CD14-positive monocyte (primary cell): Measurements from ENCODE around the gene BRD8. TPM values are rescaled to one million over a fixed set of nuclear protein-coding genes. Genes with fewer than 3 reads are reported as not detected.
"Not testable (repeated sequence)": the region's sequence is repeated elsewhere in the genome, so short reads cannot be mapped to it uniquely, and the experiment has no call there.

ENCODE experiments used
- DNase-seq, 3 donors: peaks; one replicate each; pipeline ENCODE4 v3.0.0-alpha.2; 2011 to 2022
- H2AFZ ChIP-seq: 2 replicates; pipeline ENCODE4 v1.6.0; 2012; ENCODE audit warnings: mild to moderate bottlenecking, low read depth, low read length, inconsistent platforms; ENCODE audit not compliant: insufficient read depth, poor library complexity, severe bottlenecking
- H3K27ac ChIP-seq, 2 donors: 1 replicate in 1 of 2; 2 replicates in 1 of 2; pipeline ENCODE4 v1.5.1; 2012 to 2013; ENCODE audit warnings: low read length in 2 of 2, control low read depth in 1 of 2, inconsistent platforms in 1 of 2, low read depth in 1 of 2, mild to moderate bottlenecking in 1 of 2
- H3K27me3 ChIP-seq, 2 donors: one replicate each; pipeline versions ENCODE4 v1.6.0 to v1.6.1; 2011 to 2013; ENCODE audit warnings: low read length in 2 of 2; ENCODE audit not compliant: control insufficient read depth in 2 of 2, insufficient read depth in 2 of 2
- H3K36me3 ChIP-seq, 2 donors: replicated peaks in 1 of 2; 1 replicate in 1 of 2; 2 replicates in 1 of 2; pipeline versions ENCODE4 v1.5.1 to v1.6.1; 2012 to 2013; ENCODE audit warnings: low read length in 2 of 2, control low read depth in 1 of 2, inconsistent platforms in 1 of 2, mild to moderate bottlenecking in 1 of 2; ENCODE audit not compliant: insufficient read depth in 2 of 2, control insufficient read depth in 1 of 2
- H3K4me1 ChIP-seq, 2 donors: 1 replicate in 1 of 2; 2 replicates in 1 of 2; pipeline versions ENCODE4 v1.5.1 to v1.6.1; 2012 to 2013; ENCODE audit warnings: low read length in 2 of 2, control low read depth in 1 of 2, inconsistent platforms in 1 of 2, mild to moderate bottlenecking in 1 of 2, moderate library complexity in 1 of 2; ENCODE audit not compliant: insufficient read depth in 2 of 2, control insufficient read depth in 1 of 2
- H3K4me2 ChIP-seq: replicated peaks from 2 replicates; pipeline ENCODE3; 2012; ENCODE audit warnings: low read length, moderate library complexity, mild to moderate bottlenecking; ENCODE audit not compliant: poor library complexity, severe bottlenecking; ENCODE audit errors: extremely low read depth
- H3K4me3 ChIP-seq, 3 experiments: fragments of 200-600 bp in 1 of 3; sonication (generic) in 1 of 3; replicated peaks in 1 of 3; 1 replicate in 2 of 3; 2 replicates in 1 of 3; pipeline ENCODE4 v1.5.1; 2011 to 2013; ENCODE audit warnings: low read length in 3 of 3, mild to moderate bottlenecking in 3 of 3, control low read depth in 2 of 3, low read depth in 2 of 3, inconsistent platforms in 1 of 3, moderate library complexity in 1 of 3
- H3K79me2 ChIP-seq: 2 replicates; pipeline ENCODE4 v1.6.0; 2012; ENCODE audit warnings: mild to moderate bottlenecking, control low read depth, inconsistent platforms, low read length, moderate library complexity; ENCODE audit not compliant: insufficient read depth
- H3K9ac ChIP-seq: 2 replicates; pipeline ENCODE4 v1.6.0; 2017; ENCODE audit warnings: low read length, mild to moderate bottlenecking; ENCODE audit not compliant: insufficient read depth, poor library complexity, severe bottlenecking
- H3K9me3 ChIP-seq, 2 donors: replicated peaks in 1 of 2; 1 replicate in 1 of 2; 2 replicates in 1 of 2; pipeline versions ENCODE4 v1.5.1 to v1.6.1; 2012 to 2013; ENCODE audit warnings: low read length in 2 of 2, control low read depth in 1 of 2; ENCODE audit not compliant: control insufficient read depth in 1 of 2, insufficient read depth in 1 of 2
- H4K20me1 ChIP-seq: 2 replicates; pipeline ENCODE4 v1.6.0; 2012; ENCODE audit warnings: mild to moderate bottlenecking, low read length, control low read depth, moderate library complexity; ENCODE audit not compliant: insufficient read depth
- H3K27ac Mint-ChIP-seq, 7 donors: one replicate each; pipeline ENCODE4 v1.8.0; 2020; ENCODE audit warnings: mild to moderate bottlenecking in 7 of 7, mixed read lengths in 7 of 7, moderate library complexity in 6 of 7, inconsistent platforms in 2 of 7
- H3K27me3 Mint-ChIP-seq, 3 donors: one replicate each; pipeline ENCODE4 v1.8.0; 2021 to 2022; ENCODE audit warnings: low read depth in 3 of 3, mild to moderate bottlenecking in 3 of 3, mixed read lengths in 3 of 3, moderate library complexity in 3 of 3, inconsistent platforms in 1 of 3
- H3K36me3 Mint-ChIP-seq, 2 donors: one replicate each; pipeline ENCODE4 v1.8.0; 2020; ENCODE audit warnings: mixed read lengths in 2 of 2, inconsistent platforms in 1 of 2, mild to moderate bottlenecking in 1 of 2
- H3K4me1 Mint-ChIP-seq: one replicate; pipeline ENCODE4 v1.8.0; 2020; ENCODE audit warnings: mild to moderate bottlenecking, mixed read lengths
- H3K4me3 Mint-ChIP-seq, 2 donors: one replicate each; pipeline ENCODE4 v1.8.0; 2020; ENCODE audit warnings: mild to moderate bottlenecking in 2 of 2, mixed read lengths in 2 of 2, moderate library complexity in 1 of 2
- H3K9me3 Mint-ChIP-seq, 7 donors: one replicate each; pipeline ENCODE4 v1.8.0; 2020 to 2022; ENCODE audit warnings: mixed read lengths in 7 of 7, mild to moderate bottlenecking in 6 of 7, moderate library complexity in 6 of 7, inconsistent platforms in 2 of 7
- WGBS: methylation state at CpG from one replicate; pipeline ENCODE4 v1.1.5; 2013; ENCODE audit warnings: missing lambda C conversion rate; ENCODE audit not compliant: insufficient coverage; 5-methylcytosine and 5-hydroxymethylcytosine counted together
- intact Hi-C, 2 donors: fragments of 100-400 bp; cut with micrococcal nuclease; formaldehyde crosslinking; loops; one replicate each; pipeline versions ENCODE4 v1.15.0 to v1.15.1; 2023
- polyA plus RNA-seq, 3 donors: library from polyadenylated mRNA; depleted of rRNA in 1 of 3; unstranded in 2 of 3; stranded (reverse) in 1 of 3; fragments of 300-500 nt in 2 of 3; fragments of >200 nt in 1 of 3; fragmentation: Illumina TruSeq in 2 of 3; gene quantifications; 1 replicate in 2 of 3; 2 replicates in 1 of 3; pipeline ENCODE4 v1.2.3, GENCODE V29; 2012 to 2021
- TF ChIP-seq, protein P1 (sequence below): fragments of 200-600 bp; IDR thresholded peaks from one replicate; pipeline ENCODE4 v1.8.0; 2022; ENCODE audit warnings: antibody characterized with exemption, mild to moderate bottlenecking

Gene BRD8
- polyA plus RNA-seq, 3 donors, result 9.8 to 19.6 (median 17.6) TPM

DNA sequence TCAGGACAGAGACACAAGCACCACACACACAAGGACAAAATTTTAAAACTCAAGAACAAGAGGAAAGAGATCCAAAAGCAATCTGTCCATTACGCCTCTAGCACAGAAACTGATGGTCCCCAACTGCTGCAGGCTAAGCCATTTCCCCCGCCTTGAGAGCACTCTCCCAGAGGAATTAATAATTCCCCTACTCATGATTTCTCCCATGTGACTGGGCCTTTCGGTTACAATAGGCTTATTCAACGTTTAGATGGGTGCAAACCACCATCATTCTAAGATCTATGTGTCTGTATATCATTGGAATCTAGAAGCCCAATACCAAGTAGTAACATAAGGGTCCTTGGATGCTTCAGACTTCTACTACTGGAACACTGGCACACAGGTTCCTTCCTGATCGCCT, 18.8 kb downstream of the BRD8 start:
- Mint-ChIP-seq H3K36me3 (peaks cover 78 to 91% of the 10 kb centered on the region in 2 donors), H3K27me3 (no peaks in the 10 kb centered on the region), H3K4me3 (no peak overlapping the region), H3K4me1 (no peaks in the 10 kb centered on the region), H3K9me3 (no peaks in the 10 kb centered on the region), H3K27ac (no peak overlapping the region)
- no peaks in the 10 kb centered on the region for H4K20me1 ChIP-seq
- no peaks in the 10 kb centered on the region for H3K4me1 ChIP-seq
- no peaks in the 10 kb centered on the region for H3K79me2 ChIP-seq
- H3K4me2 ChIP-seq, result no peak overlapping the region
- no peak overlapping the region for H3K4me3 ChIP-seq
- no peak overlapping the region for H3K27ac ChIP-seq
- peaks cover 83 to 88% of the 10 kb centered on the region in 2 donors for H3K36me3 ChIP-seq
- no peak overlapping the region for H2AFZ ChIP-seq
- no peaks in the 10 kb centered on the region for H3K9me3 ChIP-seq
- no peak for DNase-seq
- no peaks in the 10 kb centered on the region for H3K27me3 ChIP-seq
- H3K9ac ChIP-seq, result no peak overlapping the region
- TF ChIP-seq, protein P1, sequence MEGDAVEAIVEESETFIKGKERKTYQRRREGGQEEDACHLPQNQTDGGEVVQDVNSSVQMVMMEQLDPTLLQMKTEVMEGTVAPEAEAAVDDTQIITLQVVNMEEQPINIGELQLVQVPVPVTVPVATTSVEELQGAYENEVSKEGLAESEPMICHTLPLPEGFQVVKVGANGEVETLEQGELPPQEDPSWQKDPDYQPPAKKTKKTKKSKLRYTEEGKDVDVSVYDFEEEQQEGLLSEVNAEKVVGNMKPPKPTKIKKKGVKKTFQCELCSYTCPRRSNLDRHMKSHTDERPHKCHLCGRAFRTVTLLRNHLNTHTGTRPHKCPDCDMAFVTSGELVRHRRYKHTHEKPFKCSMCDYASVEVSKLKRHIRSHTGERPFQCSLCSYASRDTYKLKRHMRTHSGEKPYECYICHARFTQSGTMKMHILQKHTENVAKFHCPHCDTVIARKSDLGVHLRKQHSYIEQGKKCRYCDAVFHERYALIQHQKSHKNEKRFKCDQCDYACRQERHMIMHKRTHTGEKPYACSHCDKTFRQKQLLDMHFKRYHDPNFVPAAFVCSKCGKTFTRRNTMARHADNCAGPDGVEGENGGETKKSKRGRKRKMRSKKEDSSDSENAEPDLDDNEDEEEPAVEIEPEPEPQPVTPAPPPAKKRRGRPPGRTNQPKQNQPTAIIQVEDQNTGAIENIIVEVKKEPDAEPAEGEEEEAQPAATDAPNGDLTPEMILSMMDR, result no peak
- intact Hi-C loops, result no loop called here
- 100% methylated on average over 2 of the region's 5 CpGs for WGBS

DNA sequence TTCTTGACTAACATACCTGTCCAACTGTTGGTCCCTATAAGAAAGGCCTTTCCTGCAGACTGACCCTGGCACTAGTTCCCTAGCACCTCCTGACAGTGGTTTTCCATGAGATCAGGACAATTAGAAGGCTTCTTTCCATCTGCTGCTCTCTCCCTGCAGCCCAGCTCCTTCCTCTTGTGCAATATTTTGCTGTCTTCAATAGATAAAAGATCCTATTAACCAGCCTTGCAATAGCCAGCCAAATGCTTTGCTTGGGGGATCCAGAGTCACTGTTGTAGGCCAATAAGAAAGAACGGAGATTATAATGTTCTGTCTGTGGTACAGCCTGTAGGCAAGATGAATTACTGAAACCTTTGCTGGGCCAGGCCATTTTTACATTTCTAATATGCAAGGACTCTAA, 20.8 kb downstream of the BRD8 start:
- Histone ChIP-seq H3K27ac (no peak overlapping the region), H3K27me3 (no peaks in the 10 kb centered on the region), H2AFZ (no peak overlapping the region), H3K4me2 (no peak overlapping the region), H3K79me2 (no peaks in the 10 kb centered on the region), H3K9ac (no peak overlapping the region), H3K36me3 (peaks cover 63 to 68% of the 10 kb centered on the region in 2 donors), H3K4me1 (no peaks in the 10 kb centered on the region), H4K20me1 (no peaks in the 10 kb centered on the region), H3K9me3 (no peaks in the 10 kb centered on the region), H3K4me3 (no peak overlapping the region)
- peaks cover 58 to 71% of the 10 kb centered on the region in 2 donors for H3K36me3 Mint-ChIP-seq
- TF ChIP-seq, protein P1, result no peak
- H3K4me3 Mint-ChIP-seq, result no peak overlapping the region
- peaks cover 3 to 5% (median 4%) of the 10 kb centered on the region in 3 donors for H3K27me3 Mint-ChIP-seq
- H3K4me1 Mint-ChIP-seq, result no peaks in the 10 kb centered on the region
- WGBS, result no CpG with 5 or more reads among the region's 1 CpG
- H3K9me3 Mint-ChIP-seq, result no peaks in the 10 kb centered on the region
- intact Hi-C loops, result no loop called here
- no peak overlapping the region for H3K27ac Mint-ChIP-seq
- no peak for DNase-seq

DNA sequence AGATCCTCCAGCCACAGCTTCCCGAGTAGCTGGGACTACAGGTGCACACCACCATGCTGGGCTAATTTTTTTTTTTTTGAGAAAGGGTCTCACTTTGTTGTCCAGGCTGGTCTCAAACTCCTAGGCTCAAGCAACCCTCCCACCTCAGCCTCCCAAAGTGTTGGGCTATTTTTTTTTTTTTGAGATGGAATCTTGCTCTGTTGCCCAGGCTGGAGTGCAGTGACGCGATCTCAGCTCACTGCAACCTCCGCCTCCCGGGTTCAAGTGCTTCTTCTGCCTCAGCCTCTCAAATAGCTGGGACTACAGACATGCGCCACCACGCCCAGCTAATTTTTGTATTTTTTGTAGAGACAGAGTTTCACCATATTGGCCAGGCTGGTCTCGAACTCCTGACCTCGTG, 22.5 kb downstream of the BRD8 start:
- H3K27me3 ChIP-seq, intact Hi-C loops, H3K4me2 ChIP-seq, H3K27ac ChIP-seq, H3K4me3 ChIP-seq, H3K79me2 ChIP-seq, H3K27ac Mint-ChIP-seq, DNase-seq, H4K20me1 ChIP-seq, H3K4me3 Mint-ChIP-seq, H2AFZ ChIP-seq, H3K9me3 ChIP-seq, H3K27me3 Mint-ChIP-seq, H3K9me3 Mint-ChIP-seq, H3K9ac ChIP-seq, H3K4me1 Mint-ChIP-seq, H3K4me1 ChIP-seq: not testable (repeated sequence)
- peaks cover 46 to 51% of the 10 kb centered on the region in 2 donors for H3K36me3 ChIP-seq
- 100% methylated on average over 6 of the region's 9 CpGs for WGBS
- peaks cover 45 to 54% of the 10 kb centered on the region in 2 donors for H3K36me3 Mint-ChIP-seq
